Ishikawa (cell line): ENCODE data around the gene CAPRIN1.

Experiments used
- CEBPB ChIP-seq: IDR thresholded peaks from 2 replicates; pipeline ENCODE4 v1.6.1; 2012
- NFIC ChIP-seq: IDR thresholded peaks from 2 replicates; pipeline ENCODE4 v1.6.1; 2012
- RAD21 ChIP-seq: IDR thresholded peaks from 2 replicates; pipeline ENCODE4 v1.6.1; 2012; ENCODE audit warnings: low read depth
- TAF1 ChIP-seq: IDR thresholded peaks from 2 replicates; pipeline ENCODE4 v1.6.1; 2012; ENCODE audit warnings: low read depth, mild to moderate bottlenecking
- TEAD4 ChIP-seq: IDR thresholded peaks from 2 replicates; pipeline ENCODE4 v1.6.1; 2012
- TF ChIP-seq, protein P1 (sequence below): IDR thresholded peaks from 2 replicates; pipeline ENCODE4 v1.6.1; 2012

DNA sequence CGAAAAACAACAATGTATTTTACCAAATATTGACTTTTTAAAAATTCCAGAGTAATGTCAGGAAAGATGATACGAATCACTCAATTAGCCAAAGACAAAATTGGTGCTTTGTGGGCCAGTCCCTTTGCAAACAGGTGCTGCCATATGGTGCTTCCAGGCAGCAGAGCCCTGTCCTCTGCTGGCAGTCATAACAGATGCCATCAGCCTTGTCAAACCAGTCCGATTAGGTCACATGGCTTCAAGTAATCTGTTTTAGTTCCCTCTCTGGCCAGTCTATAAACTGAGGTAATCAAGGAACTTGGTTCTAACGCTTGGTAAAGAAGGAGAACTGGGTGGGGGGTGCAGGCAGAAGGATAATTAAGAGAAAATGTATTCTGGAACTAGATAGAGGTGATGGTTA, 49.1 kb upstream of the CAPRIN1 start:
- TF ChIP-seq TAF1 (no peak), RAD21 (no peak), TEAD4 (no peak), CEBPB (no peak), NFIC (no peak)
- TF ChIP-seq, protein P1, sequence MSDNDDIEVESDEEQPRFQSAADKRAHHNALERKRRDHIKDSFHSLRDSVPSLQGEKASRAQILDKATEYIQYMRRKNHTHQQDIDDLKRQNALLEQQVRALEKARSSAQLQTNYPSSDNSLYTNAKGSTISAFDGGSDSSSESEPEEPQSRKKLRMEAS: no peak
